HG03097 (cell line): ENCODE measurements around the gene MORC1.
A peak's percentile ranks its signal among the peaks of the same experiment; 100 is the strongest.
"Not testable (repeated sequence)": the region's sequence is repeated elsewhere in the genome, so short reads cannot be mapped to it uniquely, and the experiment has no call there.

Experiments used
- ATAC-seq: cut with Tn5 transposase; IDR thresholded peaks from one replicate; pipeline ENCODE4 v1.9.1; 2021; ENCODE audit not compliant: unreplicated experiment, low FRiP score

MORC1 gene

DNA sequence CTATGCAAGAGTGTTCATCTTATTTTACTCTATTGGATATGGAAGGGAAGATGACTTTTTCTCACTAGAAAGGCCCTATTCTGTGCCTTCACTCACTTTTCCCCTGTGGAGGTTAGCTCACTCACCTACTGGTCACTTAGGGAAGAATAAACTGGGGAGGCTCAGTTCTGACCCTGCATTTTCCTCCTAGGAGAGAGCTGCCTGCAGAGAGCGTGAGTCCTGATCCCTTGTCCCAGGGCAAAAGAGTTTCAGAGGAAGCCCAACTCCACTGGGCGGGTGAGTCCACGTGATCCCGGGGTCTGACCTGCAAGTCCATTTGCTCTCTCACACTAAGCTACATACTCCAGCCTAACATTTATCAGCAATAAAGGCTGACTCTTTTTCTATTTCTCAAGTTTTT, 8.4 kb downstream of the MORC1 start:
- no peak for ATAC-seq

DNA sequence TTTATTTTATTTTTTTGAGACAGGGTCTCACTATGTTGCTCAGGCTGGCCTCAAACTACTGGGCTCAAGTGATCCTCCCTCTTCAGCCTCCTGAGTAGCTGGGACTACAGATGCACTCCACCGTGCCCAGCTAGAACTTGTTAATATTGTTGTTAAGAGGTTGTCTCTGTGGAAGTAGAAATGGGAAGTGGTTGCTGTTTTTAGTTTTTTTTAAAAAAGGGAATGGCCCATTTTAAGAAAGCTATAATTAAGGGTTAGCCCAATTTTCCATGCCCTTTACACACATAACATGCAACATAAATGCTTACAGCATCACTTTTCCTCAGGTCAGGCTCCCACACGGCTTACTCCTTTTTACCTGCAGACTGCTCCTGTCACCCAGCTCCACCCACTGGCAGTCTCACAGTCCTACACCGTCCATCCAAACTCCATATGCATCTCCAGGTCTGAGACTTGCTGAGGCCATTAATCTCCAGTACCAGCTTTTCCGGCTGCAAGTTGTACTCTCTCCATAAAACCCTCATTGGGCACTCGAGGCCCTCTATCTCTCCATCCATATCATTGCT, 19.8 kb downstream of the MORC1 start:
- ATAC-seq = no peak

DNA sequence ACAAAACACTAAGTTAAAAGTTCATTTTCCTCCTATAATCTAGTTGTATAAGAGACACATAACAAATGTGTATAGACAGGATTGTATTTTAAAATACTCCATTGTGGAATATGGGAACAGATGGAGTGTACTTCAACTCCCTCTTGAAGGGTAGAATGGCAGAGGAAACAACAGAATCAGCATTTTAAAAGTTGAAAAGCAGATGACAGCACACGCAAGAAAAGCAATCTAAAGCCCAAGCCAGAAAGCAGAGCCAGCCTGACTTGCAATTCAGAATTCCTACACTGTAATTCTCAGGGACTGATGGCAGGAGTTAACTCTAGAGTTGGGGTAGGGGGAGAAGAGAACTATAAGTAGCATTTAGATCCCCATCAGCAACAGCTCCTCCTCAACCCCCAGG, 22.8 kb downstream of the MORC1 start:
- no peak for ATAC-seq

DNA sequence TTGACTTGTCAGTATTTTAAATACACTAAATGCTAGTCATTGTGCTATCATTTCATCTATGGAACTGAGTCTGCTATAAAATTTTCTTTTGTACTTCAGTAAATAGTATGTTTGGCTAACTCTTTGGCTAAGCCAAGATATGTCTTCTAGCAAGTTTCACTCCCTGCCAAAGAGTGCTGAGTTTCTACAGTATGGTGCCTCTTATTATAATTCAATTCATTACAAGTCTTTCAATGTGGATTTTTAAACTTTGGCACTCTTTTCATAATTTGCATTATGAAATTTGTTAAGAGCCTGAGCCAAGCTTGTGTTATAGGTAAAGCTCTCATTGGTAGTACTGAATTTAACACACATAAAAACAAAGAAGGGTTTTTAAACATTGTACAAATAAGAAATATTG, 24.4 kb downstream of the MORC1 start:
- ATAC-seq = no peak

DNA sequence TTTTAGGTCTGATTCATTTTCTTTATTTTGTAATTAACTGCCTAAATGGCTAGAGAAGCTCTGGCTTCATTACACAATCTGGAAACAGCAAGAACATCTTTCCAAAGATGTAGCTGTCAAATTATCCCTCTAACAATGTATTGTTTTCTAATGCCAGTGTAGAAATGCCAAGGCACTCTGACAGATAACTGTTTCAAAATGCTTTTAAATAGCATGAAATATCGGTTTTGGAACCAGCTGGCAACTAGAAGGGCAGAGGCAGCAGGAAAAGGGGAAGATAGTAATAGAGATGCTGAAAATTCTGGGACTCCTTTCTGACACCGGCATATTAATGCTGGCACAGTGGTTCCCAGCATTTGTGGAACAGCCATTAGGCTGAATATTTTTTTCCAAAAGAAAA, 26.1 kb downstream of the MORC1 start:
- no peak for ATAC-seq

DNA sequence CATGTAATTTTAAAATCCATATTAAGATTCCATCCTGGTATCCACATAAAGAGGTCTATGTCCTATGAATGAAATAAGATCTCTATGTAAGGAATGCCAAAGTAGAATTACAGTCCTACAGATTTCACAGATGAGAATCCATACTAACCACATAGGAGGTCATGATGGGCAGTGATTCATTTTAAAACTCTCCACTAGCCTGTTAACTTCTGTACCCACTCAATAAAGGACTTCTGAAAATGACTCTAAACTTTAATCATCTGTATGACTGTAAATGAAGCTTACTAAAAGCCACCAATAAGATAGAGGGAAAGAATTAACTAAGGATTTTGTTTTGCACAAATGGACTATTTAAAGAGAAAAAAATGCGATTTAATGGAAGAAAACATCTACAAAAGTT, 28.7 kb downstream of the MORC1 start:
- no peak for ATAC-seq

DNA sequence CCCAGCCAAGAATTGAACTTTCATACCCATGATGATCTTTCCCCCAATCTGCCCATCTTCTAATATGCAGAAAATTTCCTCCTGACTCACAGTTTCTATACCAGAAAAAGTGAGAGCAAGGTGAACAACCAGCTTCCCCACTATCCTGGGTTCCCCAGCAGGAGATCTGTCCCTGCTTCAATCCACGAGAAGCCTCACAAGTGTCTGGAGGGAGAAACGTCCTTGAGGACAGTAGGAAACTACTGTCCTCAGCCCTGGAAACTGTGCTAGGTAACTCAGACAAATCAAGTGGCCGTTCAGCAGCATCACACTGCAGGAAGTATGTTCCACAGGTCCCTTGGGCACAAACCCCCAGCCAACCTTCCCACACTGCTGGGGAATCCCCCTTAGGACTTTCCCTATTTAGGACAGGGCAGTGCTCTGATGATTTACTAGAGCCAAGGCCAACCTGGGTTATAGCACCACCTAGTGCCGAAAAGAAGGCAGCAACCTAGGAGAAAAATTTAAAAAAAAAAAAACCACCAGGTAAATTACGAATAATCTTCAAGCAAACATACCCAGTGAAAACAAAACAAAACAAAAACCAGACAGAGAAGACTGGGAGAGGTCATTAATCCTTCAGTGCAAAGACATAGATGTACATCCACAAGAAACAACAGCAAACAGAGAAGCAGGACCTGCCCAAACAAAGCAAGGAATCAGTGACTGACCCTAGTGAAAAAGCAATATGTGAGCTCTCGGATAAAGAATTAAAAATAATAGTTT, 36.0 kb downstream of the MORC1 start:
- peak; percentile 99 for ATAC-seq

DNA sequence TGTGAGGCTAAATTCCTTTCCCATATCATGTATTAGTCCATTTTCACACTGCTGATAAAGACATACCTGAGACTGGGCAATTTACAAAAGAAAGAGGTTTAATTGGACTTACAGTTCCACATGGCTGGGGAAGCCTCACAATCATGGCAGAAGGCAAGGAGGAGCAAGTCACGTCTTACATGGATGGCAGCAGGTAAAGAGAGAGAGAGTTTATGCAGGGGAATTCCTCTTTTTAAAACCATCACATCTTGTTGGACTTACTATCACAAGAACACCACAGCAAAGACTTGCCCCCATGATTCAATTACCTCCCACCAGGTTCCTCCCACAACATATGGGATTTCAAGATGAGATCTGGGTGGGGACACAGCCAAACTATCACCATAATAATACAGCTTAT, 37.8 kb downstream of the MORC1 start:
- ATAC-seq = not testable (repeated sequence)

DNA sequence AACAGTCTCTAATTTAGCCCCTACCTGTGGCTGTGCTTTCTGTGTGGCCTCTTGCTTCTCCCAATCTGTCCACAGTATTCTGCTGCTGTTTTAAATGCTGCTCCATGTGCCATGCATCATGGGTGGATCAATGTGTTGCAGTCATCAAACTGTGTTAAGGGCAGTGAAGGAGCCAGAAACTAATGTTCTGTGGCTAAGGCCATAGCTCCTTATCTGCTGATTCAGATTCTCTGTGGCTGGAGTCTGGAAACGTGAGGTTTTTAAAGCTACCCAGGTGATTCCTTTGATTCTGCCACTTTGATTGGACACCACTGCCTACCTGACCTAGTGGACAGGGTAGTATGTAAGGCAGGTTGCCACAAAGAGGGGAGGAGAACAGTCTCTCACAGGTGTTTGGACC, 44.8 kb downstream of the MORC1 start:
- no peak for ATAC-seq

DNA sequence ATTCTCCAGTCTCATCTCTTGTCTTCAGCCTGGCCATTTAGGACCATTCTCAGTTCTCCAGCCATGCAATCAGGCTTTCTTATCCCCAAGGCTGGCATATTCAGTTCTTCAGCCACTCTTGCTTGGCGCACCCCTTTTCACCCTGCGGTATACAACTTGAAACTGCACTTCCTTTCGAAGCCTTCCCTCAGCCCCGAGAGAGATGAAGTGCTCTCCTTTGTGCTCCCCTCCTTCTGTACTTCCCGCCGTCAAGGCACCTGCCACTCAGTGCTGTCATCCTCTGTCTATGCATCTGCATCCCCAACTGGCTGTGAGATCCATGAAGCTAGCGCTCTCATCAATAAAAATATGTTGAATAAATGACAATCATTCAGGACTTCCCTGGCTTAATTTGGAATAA, 45.7 kb downstream of the MORC1 start:
- ATAC-seq = peak; percentile 94

DNA sequence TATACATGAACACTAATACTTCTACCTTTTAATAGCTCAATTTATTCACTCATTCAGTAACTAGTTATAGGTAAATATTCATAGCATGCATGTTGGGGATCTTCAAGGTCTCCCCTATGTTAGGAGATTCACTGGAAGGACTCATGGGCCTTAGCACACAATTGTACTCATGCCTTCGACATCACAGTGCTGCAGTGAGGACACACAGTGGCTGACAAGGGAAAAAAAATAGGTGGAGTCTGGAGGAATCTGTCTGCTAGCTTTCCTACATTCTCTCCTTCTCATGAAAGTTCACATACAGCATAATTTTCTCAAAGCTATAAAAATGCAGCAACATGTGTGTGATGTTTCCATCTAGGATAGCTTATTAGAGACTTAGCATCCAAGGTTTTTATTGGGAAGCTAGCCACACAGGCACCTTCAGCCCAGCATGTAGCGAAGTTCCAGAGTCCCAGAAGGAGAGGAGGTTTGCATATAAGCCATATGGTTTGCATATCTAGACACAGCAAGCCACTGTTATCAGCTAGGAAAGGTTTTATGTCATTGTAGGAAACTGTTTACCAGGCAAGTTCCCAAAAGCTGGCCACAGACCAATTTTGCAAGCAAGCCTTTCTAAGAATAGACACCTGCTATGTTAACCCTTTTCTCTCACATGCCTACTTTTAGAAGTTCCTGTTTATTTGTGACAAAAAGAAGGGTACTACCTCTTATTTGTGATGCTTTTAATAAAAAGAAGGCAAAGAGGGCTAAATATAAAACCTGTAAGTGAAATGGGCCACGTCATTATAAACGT, 46.4 kb downstream of the MORC1 start:
- ATAC-seq = no peak

DNA sequence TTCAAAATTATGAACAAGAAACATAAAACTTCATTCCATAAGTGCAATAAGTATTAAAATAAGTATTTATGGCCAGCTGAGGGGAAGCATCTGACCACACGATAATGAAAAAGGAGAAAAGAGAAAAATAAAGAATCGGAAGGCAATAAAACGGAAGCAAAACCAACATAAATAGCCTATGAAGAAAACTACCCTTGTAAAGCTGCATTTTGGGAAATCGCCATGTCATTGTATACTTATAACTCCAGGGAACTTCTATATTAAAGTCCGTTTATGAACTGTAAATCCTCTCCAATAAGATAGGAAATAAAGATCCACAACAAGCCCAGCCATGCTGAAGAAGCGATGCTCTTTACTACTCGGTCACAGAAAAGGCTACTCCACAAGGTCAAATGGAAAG, 47.7 kb downstream of the MORC1 start:
- no peak for ATAC-seq

DNA sequence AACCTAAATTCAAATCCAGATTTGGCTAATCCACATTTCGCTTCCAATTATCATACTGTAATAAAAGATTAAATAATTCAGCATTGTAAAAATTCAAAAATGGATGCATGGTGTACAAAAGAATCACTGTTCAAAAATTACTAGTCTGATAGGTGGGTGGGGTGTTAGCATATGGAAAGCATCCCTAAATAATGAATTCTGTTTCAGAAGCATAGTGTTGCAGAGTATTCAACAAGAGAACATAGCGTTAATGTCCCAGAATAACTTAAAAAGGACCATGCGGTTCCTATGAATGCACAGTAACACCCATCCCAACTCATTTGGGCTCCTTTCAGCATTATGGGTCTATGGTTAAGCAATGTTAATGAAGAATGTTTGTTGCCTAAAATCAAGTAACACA, 51.1 kb downstream of the MORC1 start:
- ATAC-seq = no peak

DNA sequence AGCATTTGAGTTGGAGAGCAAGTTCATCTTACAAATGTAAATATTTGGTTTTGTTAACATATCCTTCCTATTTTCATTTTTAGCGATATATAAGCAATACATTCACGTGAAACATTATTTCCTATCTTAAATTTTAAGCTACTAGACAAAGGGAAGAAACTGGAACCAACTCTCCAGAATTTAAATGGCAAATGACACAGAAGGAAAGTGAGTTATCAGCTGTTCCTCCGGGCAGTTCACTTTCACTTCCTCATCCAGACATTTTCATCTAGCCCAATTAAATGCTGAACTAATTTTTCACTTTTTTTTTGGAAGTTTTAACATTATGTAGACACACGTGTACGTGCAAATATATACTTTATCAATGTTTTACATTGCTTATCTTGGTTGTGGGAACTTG, 58.7 kb downstream of the MORC1 start:
- ATAC-seq = peak; percentile 64

DNA sequence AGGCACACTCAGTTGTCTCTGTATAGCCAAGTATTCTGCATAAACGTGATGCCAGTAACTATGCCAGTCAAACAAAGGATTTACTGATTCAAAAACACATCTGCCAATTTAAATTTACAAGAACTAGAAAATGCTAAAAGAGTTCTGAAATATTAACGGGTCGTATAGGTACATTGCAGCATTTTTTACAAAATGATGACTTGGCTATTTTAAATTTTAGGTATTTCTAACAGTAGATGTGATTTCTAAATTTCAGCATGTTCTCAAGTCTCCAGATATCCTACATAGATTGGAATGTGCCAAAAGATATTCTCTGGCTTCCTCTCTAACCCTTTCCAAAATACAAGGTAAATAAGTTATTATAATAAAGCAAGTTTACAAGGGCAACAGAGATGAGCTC, 60.3 kb downstream of the MORC1 start:
- ATAC-seq = no peak

DNA sequence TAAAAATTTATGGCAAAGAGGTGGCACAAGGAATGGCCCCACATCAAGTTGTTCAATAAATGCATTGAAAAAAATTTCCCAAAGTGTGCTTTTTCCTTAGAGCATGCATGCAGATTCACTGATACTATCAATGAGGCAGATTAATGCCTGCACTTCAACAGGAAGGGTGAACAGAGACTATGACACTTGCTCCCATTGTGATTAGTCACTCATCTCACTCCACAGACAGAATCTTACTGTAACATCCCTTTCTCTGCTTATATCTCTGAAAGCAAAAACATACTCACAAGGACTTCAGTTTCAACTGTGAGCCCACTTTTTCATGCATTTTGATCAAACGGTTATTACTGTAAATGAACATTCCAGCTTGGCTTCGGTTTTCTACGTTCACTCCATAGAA, 60.9 kb downstream of the MORC1 start:
- ATAC-seq = no peak

DNA sequence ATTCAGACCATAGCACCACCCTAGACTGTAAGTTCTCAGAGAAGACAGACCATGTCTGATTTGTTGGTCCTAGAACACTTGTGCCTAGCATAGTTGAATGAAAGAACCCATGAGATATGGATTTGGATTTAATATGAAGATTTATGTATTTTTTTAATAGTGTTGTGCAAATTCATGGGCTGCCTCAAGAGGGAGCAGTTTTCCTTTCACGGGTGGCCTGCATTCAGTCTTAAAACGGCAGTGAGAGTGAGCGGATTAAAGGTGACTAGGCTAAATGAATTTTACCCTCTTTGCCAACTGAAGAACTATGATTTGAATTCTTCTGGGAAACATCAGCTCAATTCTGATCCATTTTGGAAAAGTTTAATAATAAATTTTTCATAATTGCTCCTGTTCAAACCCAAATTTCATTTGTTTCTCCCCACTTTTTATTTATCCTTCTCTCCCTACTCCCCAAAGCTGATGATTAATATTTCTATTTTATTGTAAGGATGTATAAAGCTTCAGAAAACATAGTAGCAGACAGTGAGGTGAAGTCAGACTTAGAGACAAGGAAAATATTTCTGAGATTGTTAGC, 67.3 kb downstream of the MORC1 start:
- no peak for ATAC-seq

DNA sequence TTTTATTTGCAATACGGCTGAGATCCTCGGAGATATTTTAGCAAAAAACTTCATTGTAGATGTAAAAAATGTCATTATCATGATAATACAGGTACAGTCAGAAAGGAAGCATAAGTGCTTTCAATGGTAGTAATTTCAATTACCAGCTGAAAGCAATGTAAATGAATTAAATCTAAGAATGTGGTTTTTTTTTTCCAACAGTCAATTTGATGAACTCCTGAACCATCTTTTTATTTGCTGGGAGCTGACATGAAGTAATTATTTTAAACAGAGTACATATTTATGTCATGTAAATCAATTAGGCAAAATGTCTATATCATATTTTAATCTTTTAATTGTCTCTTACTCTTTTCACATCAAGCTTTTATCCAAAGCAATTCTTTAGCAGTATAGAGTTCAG, 70.6 kb downstream of the MORC1 start:
- no peak for ATAC-seq

DNA sequence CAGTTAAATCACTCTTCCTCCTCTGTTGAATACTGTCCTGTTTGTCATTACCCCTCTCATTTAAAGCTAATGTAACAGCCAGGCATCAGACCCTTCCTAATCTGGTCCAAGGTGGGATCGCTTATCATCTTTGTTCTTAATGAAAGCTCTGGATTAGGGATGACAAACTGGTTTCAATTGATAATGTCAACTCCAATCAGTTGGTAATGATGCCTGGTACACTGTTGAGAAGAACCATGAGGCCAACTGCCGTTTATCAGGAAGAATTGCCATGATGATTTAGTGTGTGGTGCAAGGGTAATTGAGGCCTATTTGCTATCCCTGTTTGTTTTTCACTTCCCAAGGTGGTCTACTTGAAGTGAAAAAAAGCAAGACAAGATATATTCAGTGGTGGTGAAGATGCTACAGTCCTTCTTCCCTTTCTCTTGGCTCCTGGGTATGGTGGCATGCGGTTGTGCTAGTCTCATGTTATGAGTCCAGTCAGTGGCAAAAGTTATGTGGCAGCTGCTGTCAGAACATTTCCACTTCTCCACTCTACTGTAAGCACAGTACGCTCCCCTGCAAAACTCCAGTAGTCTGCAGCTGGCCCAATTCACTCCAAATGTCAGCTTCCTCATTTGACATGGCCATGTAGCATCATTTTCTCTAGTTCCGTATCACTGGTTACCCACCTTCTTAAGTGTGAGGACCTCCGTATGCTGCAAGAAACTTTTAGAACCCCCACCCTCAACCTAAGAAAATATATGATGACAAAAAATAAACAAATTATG, 72.5 kb downstream of the MORC1 start:
- no peak for ATAC-seq

DNA sequence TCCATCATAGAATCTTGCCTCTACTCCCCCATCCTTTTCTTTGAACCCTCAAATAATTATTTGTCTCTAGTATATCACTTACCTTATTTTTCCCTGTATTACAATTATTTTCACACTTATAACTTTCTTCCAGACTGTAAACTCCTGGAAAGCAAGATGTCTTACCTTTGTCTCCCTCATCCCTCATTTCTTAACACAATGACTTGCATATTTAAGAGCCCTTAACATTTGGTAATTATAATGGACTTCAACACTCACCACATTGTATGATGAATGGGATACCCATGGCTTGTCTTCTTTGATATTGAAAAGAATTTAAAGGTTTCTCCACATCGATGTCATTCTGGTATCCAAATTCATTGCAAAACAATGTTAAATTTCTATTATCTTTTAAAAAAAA, 82.9 kb downstream of the MORC1 start:
- ATAC-seq = no peak
